Activated naive CD4-positive, alpha-beta T cell treated with Interleukin-2 at 50 U/mL for 16 hours (primary cell): ENCODE data around the gene GAB2.

Experiments used
- DNase-seq: peaks from one replicate; pipeline ENCODE4 v3.0.0-alpha.2; 2020

GAB2 gene

DNA sequence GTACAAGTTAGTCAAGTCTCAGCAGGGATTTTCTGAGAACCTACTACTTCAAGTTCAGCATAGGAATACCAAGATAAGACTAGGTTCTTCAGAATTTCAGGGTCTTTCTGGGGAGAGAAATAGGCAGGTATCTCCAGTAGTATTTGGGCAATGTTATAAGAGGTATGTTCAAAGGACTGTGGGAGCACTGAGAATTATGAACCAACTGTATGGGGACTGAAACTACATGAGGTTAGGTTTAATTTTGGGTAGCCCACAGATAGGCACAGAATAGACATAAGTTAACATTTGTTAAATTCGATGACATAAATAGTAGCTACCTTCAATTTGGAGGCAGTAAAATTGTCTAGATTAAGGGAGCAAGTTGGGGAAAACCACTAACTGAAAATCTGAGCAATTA is 9.2 kb upstream of the GAB2 start:
- no peak for DNase-seq

DNA sequence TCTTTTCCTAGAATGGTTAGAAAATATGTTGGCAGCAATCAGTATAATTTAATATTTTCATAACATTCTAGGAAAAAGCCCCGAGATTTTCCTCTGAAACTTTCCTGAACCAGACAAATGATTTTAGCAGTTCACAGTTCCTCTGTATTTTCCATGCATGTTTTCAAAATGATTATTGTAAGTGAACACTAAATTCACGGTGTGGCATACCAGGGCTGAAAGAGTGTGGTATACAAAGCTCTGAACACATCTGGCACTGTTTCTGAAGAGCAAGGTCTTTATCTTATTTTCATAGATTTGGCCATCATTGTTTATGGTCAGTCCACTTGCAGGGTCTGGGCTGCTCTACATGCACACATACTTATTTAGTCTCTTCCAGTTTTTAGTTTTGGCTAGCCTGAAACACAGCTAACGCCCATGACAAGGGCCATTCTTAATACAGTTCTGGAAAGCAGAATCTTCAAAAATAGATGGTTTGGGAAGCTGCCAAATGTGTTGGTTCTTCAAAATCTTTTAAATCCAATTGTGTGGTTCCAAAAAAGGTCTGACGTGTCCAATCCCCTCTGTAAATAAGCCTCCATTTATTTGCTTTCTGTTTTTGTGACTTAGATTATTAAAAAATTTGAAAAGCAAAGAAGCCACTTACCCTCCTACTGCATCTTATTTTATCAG is 7.9 kb upstream of the GAB2 start:
- no peak for DNase-seq

DNA sequence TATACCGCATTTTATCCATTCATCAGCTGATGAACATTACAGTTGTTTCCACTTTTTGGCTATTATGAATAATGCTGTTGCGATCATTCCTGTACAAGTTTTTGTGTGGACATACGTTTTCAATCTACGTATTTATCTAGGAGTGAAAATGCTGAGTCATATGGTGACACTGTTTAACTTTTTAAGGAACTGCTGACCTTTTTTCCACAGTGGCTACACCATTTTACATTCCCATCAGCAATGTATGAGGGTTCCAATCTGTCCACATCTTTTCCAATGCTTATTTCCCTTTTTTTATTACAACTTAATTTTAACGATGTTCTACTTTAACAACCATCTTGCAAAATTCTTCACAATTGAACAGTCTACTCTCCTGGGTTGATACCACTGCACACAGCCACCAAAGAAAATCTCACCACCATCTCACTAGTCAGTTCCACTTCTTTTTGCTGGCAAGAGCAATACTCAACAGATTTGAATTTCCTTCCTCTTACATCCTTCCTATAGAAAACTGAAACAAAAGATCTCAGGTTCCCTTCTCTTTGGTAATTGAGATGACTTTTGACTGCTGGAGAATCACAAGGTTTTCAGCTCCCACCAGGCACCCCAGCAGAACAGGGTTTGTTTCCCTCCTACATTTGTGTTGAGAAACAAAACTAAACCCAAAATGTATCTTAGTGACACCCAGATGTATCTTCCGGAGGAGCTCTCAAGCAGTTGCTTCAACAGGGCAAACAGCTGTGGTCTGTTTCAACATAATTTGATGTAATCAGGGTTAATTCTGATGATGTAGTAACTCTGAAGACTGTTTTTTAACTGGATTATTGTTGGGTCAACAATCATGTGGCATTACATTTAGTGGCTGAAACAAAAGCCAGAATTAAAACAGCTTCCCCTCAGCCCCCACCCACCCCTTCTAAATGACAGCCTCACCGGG is 7.0 kb upstream of the GAB2 start:
- DNase-seq: no peak

DNA sequence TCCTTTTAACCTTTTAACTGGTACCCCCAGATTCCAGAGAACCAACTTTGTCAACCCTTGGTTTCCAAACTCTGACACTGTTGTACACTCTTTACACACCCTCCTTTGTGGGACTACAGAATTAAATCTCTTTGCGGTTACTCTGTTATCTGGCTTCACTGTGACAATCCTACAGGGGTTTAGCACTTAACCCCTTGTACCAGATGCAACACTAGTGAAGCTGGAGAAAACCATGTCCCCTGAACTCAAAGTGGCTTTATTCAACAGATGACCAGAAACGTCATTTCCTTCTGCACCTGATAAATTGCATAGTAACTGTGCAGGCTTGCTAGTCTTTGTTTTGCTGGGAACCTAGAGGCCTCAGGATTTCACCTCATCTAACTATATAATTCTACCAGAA is 5.6 kb upstream of the GAB2 start:
- DNase-seq: no peak

DNA sequence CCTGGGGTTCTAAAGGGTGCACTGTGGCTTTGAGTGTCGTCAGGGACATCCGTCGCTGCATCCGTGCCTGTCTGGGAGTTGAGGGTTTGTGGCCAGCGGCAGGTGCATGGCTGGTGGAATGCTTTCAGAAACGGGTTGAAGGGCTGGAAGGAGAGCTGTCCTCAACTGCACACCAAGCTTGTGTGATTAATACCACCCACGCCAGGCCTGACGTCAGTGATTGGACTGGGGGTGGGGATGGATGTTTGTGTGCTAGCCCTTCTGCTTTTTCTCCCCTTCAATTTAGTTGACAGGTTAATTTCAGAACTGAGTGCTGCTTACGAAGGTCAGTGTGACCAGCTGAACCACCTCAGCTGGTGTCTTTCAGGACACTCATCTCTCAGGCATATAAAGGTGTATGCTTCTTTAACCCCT is 3.2 kb upstream of the GAB2 start:
- DNase-seq: peak; percentile 52

DNA sequence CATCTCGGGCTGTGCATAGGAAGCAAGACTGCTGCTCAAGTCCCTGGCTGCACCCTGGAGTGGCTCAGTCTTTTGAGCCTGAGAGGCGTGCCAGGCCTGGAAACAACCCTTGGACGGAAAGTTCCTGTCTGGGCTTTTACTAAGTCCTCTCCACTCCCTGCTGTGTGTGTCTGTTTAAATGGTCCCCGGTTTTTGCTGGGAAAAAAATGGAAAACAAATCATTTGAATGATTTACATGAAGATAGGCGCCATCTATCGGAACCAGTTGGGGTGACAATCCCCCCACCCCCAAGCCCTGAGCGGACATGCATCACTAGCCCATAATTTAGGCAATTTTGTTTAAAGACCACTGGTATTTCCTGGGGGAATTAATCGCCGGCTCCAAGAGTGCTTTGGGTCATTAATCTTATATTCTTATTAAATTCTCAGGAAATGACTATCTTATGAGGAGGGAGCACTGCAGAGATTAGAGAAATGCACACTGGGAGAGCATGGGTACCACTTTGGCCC is 2.7 kb upstream of the GAB2 start:
- peak; percentile 53 for DNase-seq

DNA sequence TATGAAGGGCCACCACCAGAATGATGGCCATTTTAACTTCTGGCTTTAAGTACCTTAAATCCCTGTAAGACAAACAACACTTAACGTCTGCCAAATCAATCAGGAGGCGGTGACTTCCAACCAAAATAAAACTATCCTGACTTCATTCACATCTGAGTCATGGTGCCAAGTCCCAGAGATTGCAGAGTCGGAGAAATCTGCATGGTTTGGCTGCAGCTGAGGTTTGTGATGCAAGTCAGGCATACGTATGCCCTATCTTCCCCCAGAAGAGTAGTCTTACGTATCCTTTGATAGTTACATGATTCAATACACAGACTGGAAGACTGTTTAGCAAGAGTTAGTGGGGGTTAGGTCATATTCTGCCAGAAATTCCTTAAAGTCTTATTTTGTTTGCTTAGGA is 1.7 kb upstream of the GAB2 start:
- DNase-seq: no peak

DNA sequence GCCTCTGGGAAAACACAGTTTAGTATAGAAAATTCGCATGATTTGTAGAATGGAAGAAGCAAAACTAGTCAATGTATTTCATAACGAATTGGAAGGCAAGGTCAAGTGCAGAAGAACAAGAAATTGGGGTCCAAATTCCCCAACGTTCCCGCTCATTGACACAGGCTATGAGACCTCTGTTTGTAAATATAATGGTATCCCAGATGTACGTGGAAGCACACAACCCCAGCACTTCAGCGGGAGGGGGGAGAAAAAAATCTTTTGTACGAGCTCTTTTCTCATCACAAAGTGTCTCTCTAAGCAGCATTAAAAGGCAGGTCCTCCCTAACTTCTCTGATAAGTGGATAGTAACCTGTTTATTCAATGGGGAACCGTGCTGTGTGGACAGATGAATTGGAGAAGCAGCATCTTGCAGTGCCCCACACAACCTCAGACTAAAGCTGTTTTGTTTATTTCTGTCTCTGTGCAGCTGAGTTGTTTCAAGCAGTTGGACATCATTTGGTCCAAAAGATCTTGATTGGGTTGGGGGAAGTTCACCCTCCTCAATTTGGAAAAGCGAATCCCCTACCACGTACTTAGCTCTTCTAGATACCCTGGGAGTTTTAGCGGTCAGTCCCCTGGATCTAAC is 1.1 kb upstream of the GAB2 start:
- no peak for DNase-seq

DNA sequence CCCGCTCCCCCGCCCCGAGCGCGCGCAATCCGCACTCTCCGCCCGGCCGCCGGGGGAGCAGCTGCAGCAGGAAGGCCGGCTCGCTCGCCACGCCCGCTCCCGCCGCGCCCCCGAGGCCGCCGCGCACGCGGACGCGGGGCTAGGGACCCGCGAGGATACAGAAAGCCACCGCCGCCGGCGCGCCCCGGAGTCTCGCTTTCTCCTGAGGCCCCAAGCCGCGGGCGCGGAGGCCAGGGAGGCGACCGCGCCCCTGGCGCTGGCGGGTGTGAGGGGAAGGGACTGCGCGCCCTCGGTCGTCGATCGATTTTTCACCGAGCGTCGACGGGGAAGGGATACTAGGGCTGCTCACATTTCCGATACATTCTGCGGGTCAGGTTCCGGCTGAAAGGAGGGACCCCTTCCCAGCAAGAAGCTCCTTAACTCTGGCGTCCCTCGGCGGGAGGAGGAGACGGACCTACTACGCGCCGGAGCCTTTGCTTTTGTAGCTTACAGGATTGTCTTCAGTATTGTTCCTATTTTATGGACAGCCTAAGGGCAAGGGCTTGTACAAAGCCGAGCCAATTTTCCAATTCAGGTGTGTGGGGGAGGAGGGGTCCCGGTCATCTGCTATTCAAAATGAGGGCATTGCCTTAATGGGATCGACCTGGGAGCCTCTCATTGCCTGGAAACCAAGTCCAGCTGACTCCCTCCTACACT is 416 bp upstream of the GAB2 start:
- peak; percentile 76 for DNase-seq

DNA sequence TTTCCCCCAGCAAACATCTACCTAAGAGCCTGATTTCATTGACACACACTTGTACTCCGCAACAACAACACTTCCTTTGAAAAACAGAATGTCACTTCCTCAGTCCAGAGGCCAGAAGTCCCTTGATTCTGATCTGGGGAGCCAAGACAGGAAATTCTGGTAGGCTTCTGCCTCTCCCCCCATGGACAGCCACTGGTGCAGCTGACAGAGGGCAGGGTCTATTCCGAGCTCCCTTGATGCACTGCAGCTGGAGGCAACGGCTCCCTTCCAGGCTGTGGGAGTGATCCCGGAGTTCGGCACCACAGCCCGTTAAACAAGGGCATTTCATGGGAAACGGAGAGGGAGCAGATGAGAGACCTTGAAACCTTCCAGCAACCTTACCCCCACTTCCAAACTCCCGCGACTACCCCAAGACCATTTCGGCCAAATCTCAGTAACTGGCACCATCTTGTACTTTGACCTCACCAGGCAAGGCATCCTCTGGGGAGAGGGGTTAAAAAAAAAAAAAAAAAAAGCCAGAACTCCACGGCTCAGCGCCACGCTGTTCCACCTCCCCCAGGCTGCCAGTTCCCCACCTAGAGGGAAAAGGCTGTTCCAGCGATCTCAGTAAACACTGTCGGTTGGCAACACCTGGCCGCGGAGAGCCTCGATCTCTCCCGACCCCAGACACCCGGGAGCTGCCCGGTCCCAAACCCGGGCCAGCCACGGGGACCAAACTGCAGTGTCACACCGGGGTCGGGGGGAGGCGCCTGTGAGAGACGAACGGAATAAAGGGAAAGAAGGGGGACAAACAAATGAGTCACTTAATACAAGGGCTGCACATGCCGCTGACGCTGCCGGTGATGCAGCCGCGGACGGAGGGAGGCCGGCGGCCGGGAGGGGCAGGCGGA is 1.1 kb downstream of the GAB2 start:
- DNase-seq: peak; percentile 80

DNA sequence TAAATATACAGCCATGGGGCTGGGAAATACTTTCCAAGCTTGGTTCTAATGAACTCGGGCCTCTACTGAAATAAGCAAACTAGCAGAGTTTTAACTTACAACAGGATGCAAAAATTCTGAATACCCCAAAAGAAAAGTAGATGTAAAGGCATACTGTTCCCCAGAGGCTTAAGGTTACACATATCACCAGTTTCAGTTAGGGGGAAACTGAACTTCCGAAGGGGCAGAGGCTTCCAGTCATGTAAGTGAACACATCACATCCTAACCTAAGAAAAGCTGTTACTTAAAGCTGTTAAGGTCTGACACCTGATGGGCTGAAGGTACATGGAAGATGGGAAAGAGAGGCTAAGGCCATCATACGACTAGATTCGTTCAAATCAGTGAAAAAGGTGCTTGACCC is 2.3 kb downstream of the GAB2 start:
- DNase-seq: no peak

DNA sequence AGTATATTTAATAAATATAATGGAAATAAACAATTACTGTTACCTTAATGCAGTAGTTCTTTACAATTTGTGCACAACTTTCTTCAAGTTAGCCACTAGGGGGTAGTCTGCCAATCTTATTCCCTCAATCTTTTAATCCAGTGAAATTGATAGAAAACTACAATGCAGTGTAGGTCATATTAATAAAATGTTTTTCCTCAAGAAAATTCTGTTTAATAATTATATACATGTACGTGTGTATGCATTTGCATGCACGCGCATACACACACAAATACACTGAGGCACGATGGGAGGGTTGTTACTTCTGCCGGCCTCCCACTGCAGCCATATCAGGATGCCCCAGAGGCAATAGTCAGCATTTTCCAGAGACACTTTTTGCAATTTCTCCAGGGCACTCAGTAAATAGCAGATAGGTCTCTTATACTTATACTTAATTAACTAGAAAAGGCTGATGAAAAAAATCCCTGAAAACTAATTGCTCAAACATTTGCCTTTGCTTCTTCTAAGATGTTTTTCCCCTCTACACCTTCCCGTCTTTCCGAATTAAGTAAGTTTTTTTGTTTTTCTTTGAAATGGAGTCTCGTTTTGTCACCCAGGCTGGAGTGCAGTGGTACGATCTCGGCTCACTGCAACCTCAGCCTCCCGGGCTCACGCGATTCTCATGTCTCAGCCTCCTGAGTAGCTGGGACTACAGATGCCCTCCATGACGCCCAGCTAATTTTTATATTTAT is 3.1 kb downstream of the GAB2 start:
- DNase-seq: no peak

DNA sequence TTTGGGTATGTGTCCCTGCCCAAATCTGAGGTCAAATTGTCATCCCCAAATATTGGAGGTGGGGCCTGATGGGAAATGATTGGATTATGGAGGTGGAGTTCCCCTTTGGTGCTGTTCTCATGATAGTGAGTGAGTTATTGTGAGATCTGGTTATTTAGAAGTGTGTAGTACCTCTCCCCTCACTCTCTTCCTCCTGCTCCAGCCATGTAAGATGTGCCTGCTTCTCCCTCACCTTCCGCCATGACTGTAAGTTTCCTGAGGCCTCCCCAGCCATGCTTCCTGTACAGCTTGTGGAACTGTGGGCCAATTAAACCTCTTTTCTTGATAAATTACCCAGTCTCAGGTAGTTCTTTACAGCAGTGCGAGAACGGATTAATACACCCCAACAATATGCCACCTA is 9.0 kb downstream of the GAB2 start:
- no peak for DNase-seq

DNA sequence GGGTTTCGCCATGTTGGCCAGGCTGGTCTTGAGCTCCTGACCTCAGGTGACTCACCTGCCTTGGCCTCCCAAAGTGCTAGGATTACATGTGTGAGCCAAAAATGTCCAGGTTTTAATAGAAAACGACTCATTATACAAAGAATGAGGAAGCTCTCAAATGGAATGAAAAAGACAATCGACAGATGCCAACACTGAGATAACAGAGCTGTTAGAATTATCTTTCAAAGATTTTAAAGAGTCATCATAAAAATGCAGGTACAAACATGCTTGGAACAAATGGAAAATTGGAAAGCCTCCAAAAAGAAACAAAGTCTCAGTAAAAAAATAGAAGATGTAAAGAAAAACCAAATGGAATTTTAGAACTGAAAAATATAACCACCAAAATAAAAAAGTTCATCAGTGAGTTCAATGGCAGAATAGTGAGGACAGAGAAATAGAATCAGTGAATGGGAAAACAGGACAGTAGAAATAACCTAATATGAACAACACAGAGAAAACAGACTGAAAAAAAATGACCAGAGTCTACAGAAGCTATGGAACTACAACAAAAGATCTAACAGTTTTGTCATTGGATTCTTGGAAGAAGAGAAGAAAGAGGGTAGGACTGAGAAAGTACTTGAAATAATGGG is 10.9 kb downstream of the GAB2 start:
- DNase-seq: no peak

DNA sequence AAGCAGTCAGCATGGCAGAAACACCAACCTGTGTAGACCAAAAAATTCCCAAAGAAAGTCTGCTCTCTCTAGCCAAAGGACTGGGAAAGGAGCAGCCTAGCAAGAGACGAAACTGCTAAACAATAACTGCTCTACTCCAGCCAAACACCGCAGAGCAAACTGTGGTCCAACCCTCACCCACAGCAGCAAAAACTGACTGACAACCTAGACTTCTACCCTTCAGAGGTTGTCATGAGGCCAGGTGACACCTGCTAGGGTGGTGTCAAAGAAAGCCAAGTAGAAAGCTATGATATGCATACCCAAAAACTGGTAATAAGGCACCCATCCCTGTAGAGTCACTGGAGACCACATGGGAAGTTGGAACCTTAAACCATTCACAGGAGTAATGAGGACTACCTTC is 11.8 kb downstream of the GAB2 start:
- DNase-seq: no peak

DNA sequence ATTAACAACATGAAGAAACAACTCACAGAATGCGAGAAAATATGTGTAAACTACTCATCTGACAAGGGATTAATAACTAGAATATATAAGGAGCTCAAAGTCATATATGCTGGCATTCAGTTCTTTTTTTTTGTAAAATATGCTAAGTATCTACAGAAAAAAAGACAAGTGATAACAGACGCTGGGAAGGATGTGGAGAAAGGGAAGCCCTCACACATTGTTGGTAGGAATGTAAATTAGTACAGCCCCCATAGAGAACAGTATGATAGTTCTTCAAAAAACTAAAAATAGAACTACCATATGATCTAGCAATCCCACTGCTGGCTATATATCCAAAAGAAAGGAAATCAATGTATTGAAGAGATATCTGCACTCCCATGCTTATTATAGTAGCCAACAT is 13.8 kb downstream of the GAB2 start:
- DNase-seq: no peak

DNA sequence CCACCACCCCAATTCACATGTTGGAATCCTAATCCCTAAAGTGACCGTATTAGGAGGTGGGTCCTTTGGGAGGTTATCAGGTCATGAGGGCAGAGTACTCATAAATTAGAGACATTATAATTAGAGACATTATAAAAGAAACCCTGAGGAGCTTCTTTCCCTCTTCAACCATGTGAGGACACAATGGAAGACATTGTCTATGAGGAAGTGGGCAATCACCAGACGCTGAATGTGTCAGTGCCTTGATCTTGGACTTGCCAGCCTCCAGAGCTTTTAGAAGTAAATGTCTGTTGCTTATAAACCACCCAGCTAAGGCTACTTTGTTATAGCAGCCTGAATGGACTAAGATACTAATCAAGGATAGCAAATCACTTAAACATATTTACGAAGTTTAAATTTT is 14.8 kb downstream of the GAB2 start:
- no peak for DNase-seq

DNA sequence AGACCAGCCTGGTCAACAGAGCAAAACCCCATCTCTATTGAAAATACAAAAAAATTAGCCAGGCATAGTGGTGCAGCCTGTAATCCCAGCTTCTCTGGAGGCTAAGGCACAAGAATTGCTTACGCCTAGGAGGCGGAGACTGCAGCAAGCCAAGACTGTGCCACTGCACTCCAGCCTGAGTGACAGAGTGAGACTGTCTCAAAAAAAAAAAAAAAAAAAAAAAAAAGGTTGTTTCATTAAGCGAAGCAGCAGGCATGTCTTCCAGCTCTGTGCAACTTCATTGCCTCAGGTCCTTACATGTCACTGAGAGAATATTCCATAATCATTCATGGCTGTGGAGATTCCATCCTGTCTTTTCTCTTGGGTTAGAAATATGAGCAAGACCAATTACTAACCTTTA is 16.9 kb downstream of the GAB2 start:
- no peak for DNase-seq

DNA sequence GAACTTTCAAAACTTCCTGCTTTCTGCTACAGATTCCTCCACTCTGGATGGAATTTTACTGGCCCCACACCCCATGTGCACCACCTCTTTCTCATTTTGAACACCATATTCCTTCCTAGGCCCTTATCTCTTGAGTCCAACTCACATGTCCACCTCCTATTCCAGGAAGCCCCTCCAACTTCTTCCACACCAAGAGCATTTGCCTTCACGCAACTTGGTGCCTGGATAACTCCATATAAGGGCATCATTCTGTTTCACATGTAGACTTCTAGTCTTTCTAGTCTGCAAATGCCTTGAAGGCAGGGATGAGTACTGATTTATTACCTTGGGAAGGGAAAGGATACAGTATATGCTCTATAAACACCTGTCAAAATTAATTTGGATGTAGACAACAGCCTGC is 17.5 kb downstream of the GAB2 start:
- no peak for DNase-seq

DNA sequence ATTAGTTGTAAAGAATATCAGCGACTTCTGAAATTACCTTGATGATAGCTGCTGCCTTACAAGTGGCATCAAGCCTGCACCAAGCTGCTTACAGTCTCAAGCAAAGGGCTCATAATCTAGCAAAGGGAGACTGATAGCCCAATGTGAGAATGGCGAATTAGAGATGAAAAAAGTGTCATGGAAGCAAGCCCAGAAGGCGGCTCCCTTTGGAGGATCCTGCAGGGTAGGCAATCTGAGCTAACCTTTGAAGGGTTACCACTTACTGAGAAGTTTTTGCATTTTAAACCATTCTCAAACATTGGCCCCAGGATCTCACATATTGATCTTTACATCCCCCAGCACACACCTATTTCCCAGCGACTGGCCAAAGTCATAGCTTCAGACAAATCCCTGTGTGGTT is 18.5 kb downstream of the GAB2 start:
- no peak for DNase-seq

DNA sequence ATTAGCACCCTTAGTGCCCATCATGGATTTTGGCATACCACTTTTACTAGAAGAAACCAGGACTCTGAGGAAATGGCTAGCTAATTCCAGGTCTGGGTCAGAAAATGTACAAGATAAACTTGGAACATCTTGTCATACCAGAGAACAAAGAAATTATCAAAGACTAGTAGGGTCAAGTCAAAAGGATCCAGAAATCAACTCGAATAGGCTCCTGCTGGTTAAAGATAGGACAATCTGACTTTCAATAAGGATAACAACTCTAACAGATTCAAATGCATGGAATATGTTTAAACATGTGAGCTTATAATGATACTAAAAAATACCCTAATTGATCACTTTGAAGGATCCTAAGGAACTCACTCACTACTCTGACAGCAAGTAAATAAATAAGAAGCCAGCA is 18.9 kb downstream of the GAB2 start:
- no peak for DNase-seq
